HFF-Myc (cell line): ENCODE data around the gene TOMM70.

ENCODE experiments used
- DNase-seq: peaks from one replicate; pipeline ENCODE4 v3.0.0-alpha.2; 2011; ENCODE audit warnings: low read depth; ENCODE audit errors: extremely low read depth
- H3K4me3 ChIP-seq: replicated peaks from 2 replicates; pipeline ENCODE4 v1.5.1; 2011; ENCODE audit warnings: low read depth, mild to moderate bottlenecking, control low read depth, low read length
- CTCF ChIP-seq: IDR thresholded peaks from 2 replicates; pipeline ENCODE4 v1.5.1; 2012; ENCODE audit warnings: mild to moderate bottlenecking, low read depth, low read length, control low read depth; ENCODE audit errors: missing control alignments

The TOMM70 gene

GRCh38 chr3:100370756-100371155, 30.1 kb downstream of the TOMM70 start:
- TF ChIP-seq CTCF, result no peak
- DNase-seq, result no peak
- H3K4me3 ChIP-seq, result no peak overlapping the region

- no peak for TF ChIP-seq CTCF
- DNase-seq, result no peak
- no peak overlapping the region for H3K4me3 ChIP-seq
Observed at GRCh38 chr3:100368441-100368840, 32.4 kb downstream of the TOMM70 start.

GRCh38 chr3:100366424-100366823, 34.5 kb downstream of the TOMM70 start:
- TF ChIP-seq CTCF, result no peak
- no peak for DNase-seq
- no peak overlapping the region for H3K4me3 ChIP-seq

- DNase-seq, result no peak
- no peak for TF ChIP-seq CTCF
- H3K4me3 ChIP-seq, result no peak overlapping the region
Observed at GRCh38 chr3:100364421-100364820, 36.5 kb downstream of the TOMM70 start.

GRCh38 chr3:100361897-100362296, 39.0 kb downstream of the TOMM70 start:
- DNase-seq, result no peak
- no peak for TF ChIP-seq CTCF
- H3K4me3 ChIP-seq, result no peak overlapping the region

- no peak for TF ChIP-seq CTCF
- no peak for DNase-seq
- no peak overlapping the region for H3K4me3 ChIP-seq
Observed at GRCh38 chr3:100360757-100361496, 40.0 kb downstream of the TOMM70 start.

GRCh38 chr3:100359035-100359434, 41.9 kb downstream of the TOMM70 start:
- no peak overlapping the region for H3K4me3 ChIP-seq
- no peak for TF ChIP-seq CTCF
- DNase-seq, result no peak
